ENCODE data around the gene ABCE1. TPM values are rescaled to one million over a fixed set of nuclear protein-coding genes. Genes with fewer than 3 reads are reported as not detected.

ABCE1 gene
- total and polyA plus RNA-seq, 2 of the 8 experiments (the other 6 are each of a cell fraction or from before 2014, with no cell fraction given) = 43.7 to 126 TPM

DNA sequence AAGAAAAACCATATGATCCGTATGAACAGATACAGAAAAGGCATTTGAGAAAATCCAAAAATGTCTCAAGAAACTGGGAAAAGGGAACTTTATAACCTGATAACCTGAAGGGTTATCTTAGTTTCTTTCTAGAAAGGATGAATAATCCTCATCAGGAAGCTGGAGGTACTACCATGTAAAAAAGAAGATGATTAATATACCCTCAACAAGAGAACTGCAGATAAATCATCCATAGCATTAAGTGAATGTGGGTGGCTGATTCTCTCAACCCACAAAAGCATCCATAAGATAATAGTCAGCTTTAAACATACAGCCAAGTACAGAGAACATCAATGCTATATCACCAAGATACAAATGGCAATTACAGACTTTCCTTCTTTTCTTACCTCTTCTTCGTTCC, 26.6 kb upstream of the ABCE1 start (continued):
- no peak for TF ChIP-seq FOSL1 (IDR thresholded peaks at IDR 0.05; ENCODE audit: insufficient read depth, low read depth, low read length)
- no peak for TF ChIP-seq TAF1 (IDR thresholded peaks at IDR 0.05; ENCODE audit: low read depth, low read length)
- TF ChIP-seq RNF2 (IDR thresholded peaks at IDR 0.05; ENCODE audit: borderline replicate concordance, low read depth, low read length, missing control alignments, poor library complexity, severe bottlenecking) = no peak
- no peak for TF ChIP-seq RXRA (IDR thresholded peaks at IDR 0.05; ENCODE audit: insufficient read depth, low read depth, low read length)
- no peak for TF ChIP-seq KDM5A (IDR thresholded peaks at IDR 0.05; ENCODE audit: low read length)
